Panc1 (cell line): ENCODE measurements around the gene MATN4. TPM values are rescaled to one million over a fixed set of nuclear protein-coding genes. Genes with fewer than 3 reads are reported as not detected.

Experiments used
- ATAC-seq: fragments of 200-7000 bp; cut with Tn5 transposase; 2 replicates; pipeline ENCODE4 v1.9.1; 2020; ENCODE audit warnings: mild to moderate bottlenecking, moderate library complexity
- BruUV-seq: library from RNA; stranded (reverse); fragments of 400-500 nt; replicated peaks from 2 replicates; lab custom pipeline; 2021; lab: Mats Ljungman, UMichigan
- CTCF ChIA-PET: fragments of 300-600 bp; sonication (Branson Sonifier 250); formaldehyde crosslinking; loops from one replicate; lab custom pipeline; 2022; ENCODE audit warnings: antibody characterized with exemption; lab: Charles Lee
- POLR2A ChIA-PET: fragments of 300-600 bp; sonication (Branson Sonifier 250); formaldehyde crosslinking; loops from one replicate; lab custom pipeline; 2022; ENCODE audit warnings: antibody characterized with exemption; lab: Charles Lee
- DNase-seq: peaks from one replicate; pipeline ENCODE4 v3.0.0-alpha.2; 2010; ENCODE audit warnings: low read depth, low spot score
- H3K27ac ChIP-seq: 2 replicates; pipeline ENCODE4 v1.5.1; 2011; ENCODE audit warnings: mild to moderate bottlenecking, low read length, inconsistent platforms
- H3K27me3 ChIP-seq: fragments of 200-500 bp; sonication (Bioruptor generic); 2 replicates; pipeline ENCODE4 v1.6.0; 2014; ENCODE audit warnings: low read length, inconsistent platforms; ENCODE audit not compliant: control insufficient read depth, insufficient read depth
- H3K36me3 ChIP-seq: fragments of 200-500 bp; sonication (Bioruptor generic); 2 replicates; pipeline ENCODE4 v1.5.1; 2014; ENCODE audit warnings: inconsistent platforms, mild to moderate bottlenecking, low read length, moderate library complexity; ENCODE audit not compliant: control insufficient read depth, insufficient read depth
- H3K4me1 ChIP-seq: 2 replicates; pipeline ENCODE4 v1.5.1; 2011; ENCODE audit warnings: inconsistent platforms, mild to moderate bottlenecking, low read length, moderate library complexity; ENCODE audit not compliant: control insufficient read depth, insufficient read depth
- H3K4me3 ChIP-seq, 2 experiments: 2 replicates each; pipeline ENCODE4 v1.5.1; 2011 to 2012; ENCODE audit warnings: low read depth in 2 of 2, low read length in 2 of 2, mild to moderate bottlenecking in 2 of 2, inconsistent platforms in 1 of 2, moderate library complexity in 1 of 2
- H3K9me3 ChIP-seq: fragments of 200-500 bp; sonication (Bioruptor generic); 2 replicates; pipeline ENCODE4 v1.5.1; 2014; ENCODE audit warnings: low read depth, mild to moderate bottlenecking, inconsistent platforms, low read length, moderate library complexity; ENCODE audit not compliant: control insufficient read depth, insufficient read depth
- POLR2AphosphoS5 ChIP-seq: IDR thresholded peaks from 2 replicates; pipeline ENCODE4 v1.6.1; 2012; ENCODE audit warnings: mild to moderate bottlenecking, low read depth, low read length, moderate library complexity
- SIN3A ChIP-seq: IDR thresholded peaks from 2 replicates; pipeline ENCODE4 v1.6.1; 2012; ENCODE audit warnings: low read depth, mild to moderate bottlenecking, low read length, moderate library complexity, borderline replicate concordance; ENCODE audit not compliant: insufficient read depth
- TCF7L2 ChIP-seq: IDR thresholded peaks from 2 replicates; pipeline ENCODE4 v1.6.1; 2011; ENCODE audit warnings: mild to moderate bottlenecking, low read depth, low read length, inconsistent platforms
- in situ Hi-C: cut with HindIII; loops from 2 replicates; pipeline ENCODE4 v1.10.0; 2016; ENCODE audit warnings: low sequenced_read_pairs, low pct_unique_long_range_greater_than_20kb
- intact Hi-C: fragments of 100-400 bp; cut with micrococcal nuclease; formaldehyde crosslinking; loops from one replicate; pipeline ENCODE4 v1.10.0; 2022; ENCODE audit not compliant: unreplicated experiment
- total RNA-seq: library from RNA; stranded (reverse); gene quantifications from one replicate; pipeline ENCODE4 v1.2.1, GENCODE V29; 2021; ENCODE audit not compliant: unreplicated experiment
- TF ChIP-seq, protein P1 (sequence below): fragments of 450-650 bp; IDR thresholded peaks from 2 replicates; pipeline ENCODE4 v1.5.1; 2017; ENCODE audit warnings: mild to moderate bottlenecking
- TF ChIP-seq, protein P2 (sequence below), 2 experiments: IDR thresholded peaks; 2 replicates each; pipeline ENCODE4 v1.6.1; 2011 to 2012; ENCODE audit warnings: low read depth in 2 of 2, control low read depth in 1 of 2, low read length in 1 of 2, mild to moderate bottlenecking in 1 of 2, moderate library complexity in 1 of 2; ENCODE audit not compliant: insufficient read depth in 1 of 2

MATN4 gene
- total RNA-seq, 1 experiment from 2014 or later = 0.15 TPM

DNA sequence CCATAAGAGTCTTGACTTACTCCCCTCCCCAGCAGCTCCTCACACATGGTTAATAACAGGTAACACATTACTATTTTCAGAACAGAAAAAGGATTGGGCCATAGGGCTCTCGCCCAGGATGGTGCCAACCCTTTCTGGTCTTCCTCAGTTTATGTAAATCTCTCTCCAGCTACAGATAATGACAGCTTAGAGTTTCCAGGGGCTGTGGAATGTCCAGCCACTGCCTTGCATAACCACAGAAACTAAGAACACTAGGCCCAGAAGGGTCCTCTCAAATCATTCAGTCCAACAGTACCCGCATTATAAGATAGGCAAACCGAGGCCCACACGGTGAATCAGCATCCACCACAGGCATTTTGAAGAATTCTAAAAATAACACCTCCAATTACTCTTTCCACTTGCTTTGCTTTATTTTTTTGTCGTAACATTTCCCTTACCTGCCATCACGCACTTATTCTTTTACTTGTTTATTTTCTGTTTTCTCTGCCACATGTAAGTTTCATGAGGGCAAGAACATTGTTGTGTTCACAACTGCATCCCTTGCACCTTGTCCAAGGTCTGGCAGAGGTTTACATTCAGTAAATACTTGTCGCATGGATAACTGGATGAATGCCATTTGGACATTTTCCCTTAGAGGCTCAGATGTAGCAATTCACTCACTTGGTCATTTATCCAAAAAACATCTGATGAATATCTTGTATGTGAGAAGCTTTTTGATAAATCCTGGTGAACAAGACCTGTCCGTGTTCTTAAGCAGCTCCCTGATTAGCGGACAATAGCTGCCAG lies 46.5 kb upstream of the MATN4 start:
- POLR2A ChIA-PET = interaction anchor here (0.6 kb wide), 1 partner anchor 31 kb away, joined by 3 read pairs; no protein-coding TSS in a partner anchor
- DNase-seq (no peak), ATAC-seq (no peak)
- intact Hi-C loops = no loop called here
- in situ Hi-C loops = no loop called here
- no peaks in the 10 kb centered on the region for H3K9me3 ChIP-seq
- H3K36me3 ChIP-seq = no peaks in the 10 kb centered on the region
- no peak overlapping the region for H3K27ac ChIP-seq
- no peaks in the 10 kb centered on the region for H3K27me3 ChIP-seq
- no TSS peak for BruUV-seq
- TF ChIP-seq POLR2AphosphoS5 = no peak
- CTCF ChIA-PET = no interaction called here
- H3K4me1 ChIP-seq = peaks cover 11% of the 10 kb centered on the region
- H3K4me3 ChIP-seq = no peak overlapping the region

DNA sequence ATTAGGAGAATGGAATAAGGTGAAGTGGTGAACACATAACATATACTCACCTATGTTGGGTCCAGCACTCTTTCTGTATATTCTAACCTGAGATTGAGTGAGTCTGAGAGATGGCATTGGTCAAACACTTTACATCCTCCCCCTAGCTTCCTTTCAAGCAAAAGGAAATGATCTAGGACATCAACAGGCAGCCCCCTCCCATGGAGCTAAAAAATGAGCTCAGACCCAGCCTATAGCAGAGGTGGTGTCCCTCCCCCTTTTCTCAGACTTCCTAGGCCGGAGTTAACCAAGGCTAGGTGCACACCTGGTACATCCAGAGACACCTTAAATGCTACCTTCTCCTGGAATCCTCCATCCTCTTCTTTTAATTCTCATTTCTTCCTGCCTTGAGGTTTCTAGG lies 45.6 kb upstream of the MATN4 start:
- BruUV-seq = no TSS peak
- in situ Hi-C loops (no loop called here), intact Hi-C loops (no loop called here)
- Histone ChIP-seq H3K4me3 (no peak overlapping the region), H3K36me3 (no peaks in the 10 kb centered on the region), H3K9me3 (no peaks in the 10 kb centered on the region), H3K27ac (no peak overlapping the region), H3K27me3 (no peaks in the 10 kb centered on the region), H3K4me1 (peaks cover 5% of the 10 kb centered on the region)
- ChIA-PET CTCF (no interaction called here), POLR2A (no interaction called here)
- ATAC-seq (no peak), DNase-seq (no peak)
- no peak for TF ChIP-seq POLR2AphosphoS5
- TF ChIP-seq TCF7L2 = no peak
- TF ChIP-seq, protein P1, sequence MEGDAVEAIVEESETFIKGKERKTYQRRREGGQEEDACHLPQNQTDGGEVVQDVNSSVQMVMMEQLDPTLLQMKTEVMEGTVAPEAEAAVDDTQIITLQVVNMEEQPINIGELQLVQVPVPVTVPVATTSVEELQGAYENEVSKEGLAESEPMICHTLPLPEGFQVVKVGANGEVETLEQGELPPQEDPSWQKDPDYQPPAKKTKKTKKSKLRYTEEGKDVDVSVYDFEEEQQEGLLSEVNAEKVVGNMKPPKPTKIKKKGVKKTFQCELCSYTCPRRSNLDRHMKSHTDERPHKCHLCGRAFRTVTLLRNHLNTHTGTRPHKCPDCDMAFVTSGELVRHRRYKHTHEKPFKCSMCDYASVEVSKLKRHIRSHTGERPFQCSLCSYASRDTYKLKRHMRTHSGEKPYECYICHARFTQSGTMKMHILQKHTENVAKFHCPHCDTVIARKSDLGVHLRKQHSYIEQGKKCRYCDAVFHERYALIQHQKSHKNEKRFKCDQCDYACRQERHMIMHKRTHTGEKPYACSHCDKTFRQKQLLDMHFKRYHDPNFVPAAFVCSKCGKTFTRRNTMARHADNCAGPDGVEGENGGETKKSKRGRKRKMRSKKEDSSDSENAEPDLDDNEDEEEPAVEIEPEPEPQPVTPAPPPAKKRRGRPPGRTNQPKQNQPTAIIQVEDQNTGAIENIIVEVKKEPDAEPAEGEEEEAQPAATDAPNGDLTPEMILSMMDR = no peak
- TF ChIP-seq SIN3A = no peak
- TF ChIP-seq, protein P2, sequence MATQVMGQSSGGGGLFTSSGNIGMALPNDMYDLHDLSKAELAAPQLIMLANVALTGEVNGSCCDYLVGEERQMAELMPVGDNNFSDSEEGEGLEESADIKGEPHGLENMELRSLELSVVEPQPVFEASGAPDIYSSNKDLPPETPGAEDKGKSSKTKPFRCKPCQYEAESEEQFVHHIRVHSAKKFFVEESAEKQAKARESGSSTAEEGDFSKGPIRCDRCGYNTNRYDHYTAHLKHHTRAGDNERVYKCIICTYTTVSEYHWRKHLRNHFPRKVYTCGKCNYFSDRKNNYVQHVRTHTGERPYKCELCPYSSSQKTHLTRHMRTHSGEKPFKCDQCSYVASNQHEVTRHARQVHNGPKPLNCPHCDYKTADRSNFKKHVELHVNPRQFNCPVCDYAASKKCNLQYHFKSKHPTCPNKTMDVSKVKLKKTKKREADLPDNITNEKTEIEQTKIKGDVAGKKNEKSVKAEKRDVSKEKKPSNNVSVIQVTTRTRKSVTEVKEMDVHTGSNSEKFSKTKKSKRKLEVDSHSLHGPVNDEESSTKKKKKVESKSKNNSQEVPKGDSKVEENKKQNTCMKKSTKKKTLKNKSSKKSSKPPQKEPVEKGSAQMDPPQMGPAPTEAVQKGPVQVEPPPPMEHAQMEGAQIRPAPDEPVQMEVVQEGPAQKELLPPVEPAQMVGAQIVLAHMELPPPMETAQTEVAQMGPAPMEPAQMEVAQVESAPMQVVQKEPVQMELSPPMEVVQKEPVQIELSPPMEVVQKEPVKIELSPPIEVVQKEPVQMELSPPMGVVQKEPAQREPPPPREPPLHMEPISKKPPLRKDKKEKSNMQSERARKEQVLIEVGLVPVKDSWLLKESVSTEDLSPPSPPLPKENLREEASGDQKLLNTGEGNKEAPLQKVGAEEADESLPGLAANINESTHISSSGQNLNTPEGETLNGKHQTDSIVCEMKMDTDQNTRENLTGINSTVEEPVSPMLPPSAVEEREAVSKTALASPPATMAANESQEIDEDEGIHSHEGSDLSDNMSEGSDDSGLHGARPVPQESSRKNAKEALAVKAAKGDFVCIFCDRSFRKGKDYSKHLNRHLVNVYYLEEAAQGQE (IDR thresholded peaks at IDR 0.05; ENCODE audit: insufficient read depth in 1 of 2, low read depth in 2 of 2, low read length in 1 of 2) = no peak

DNA sequence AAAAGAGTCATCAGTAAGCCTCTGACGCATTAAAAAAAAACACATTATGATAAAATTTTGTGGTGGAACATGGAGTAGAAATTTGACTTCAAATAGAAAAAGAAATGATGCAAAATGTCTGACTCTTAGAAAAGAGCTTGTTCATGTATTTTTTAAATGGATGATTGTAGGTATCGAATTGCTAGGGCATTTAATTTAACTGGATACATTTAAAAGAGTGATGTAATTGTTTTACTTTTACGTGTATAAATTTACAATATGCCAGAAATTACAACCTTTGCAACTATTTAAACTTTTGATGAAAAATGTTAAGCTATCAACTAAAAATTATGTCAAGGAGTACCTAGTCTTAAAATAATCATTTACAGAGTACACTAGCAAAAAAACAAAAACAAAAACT lies 44.6 kb upstream of the MATN4 start:
- no peak for ATAC-seq
- BruUV-seq = no TSS peak
- H3K4me3 ChIP-seq = no peak overlapping the region
- no peaks in the 10 kb centered on the region for H3K9me3 ChIP-seq
- no peak overlapping the region for H3K27ac ChIP-seq
- no peaks in the 10 kb centered on the region for H3K36me3 ChIP-seq
- ChIA-PET CTCF (no interaction called here), POLR2A (no interaction called here)
- no peak for DNase-seq
- TF ChIP-seq SIN3A = no peak
- TF ChIP-seq, protein P2 (IDR thresholded peaks at IDR 0.05; ENCODE audit: insufficient read depth in 1 of 2, low read depth in 2 of 2, low read length in 1 of 2) = no peak
- no peak for TF ChIP-seq POLR2AphosphoS5
- TF ChIP-seq TCF7L2 = no peak
- TF ChIP-seq, protein P1 = no peak
- intact Hi-C loops = no loop called here
- H3K27me3 ChIP-seq = no peaks in the 10 kb centered on the region
- H3K4me1 ChIP-seq = peaks cover 5% of the 10 kb centered on the region; the same call in 1 of the 2 replicates
- in situ Hi-C loops = no loop called here
